Neuronal stem cell (in vitro differentiated cells): ENCODE data around the gene IGF1R.
A peak's percentile ranks its signal among the peaks of the same experiment; 100 is the strongest.

Experiments
- DNase-seq: peaks from one replicate; pipeline ENCODE4 v3.0.0-alpha.2; 2013; ENCODE audit warnings: low spot score
- H2AFZ ChIP-seq: one replicate; pipeline ENCODE4 v1.6.1; 2013; ENCODE audit warnings: mild to moderate bottlenecking, low read length, inconsistent platforms
- H2AK5ac ChIP-seq: 2 replicates; pipeline ENCODE4 v1.6.1; 2013; ENCODE audit warnings: low read depth, mild to moderate bottlenecking, inconsistent platforms, low read length, moderate library complexity, mixed read lengths
- H2BK120ac ChIP-seq: 2 replicates; pipeline ENCODE4 v1.6.1; 2013; ENCODE audit warnings: low read depth, mild to moderate bottlenecking, inconsistent platforms, low read length, moderate library complexity, mixed read lengths
- H2BK12ac ChIP-seq: one replicate; pipeline ENCODE4 v1.6.1; 2013; ENCODE audit warnings: low read length, inconsistent platforms
- H2BK15ac ChIP-seq: 2 replicates; pipeline ENCODE4 v1.6.1; 2013; ENCODE audit warnings: mild to moderate bottlenecking, low read length, inconsistent platforms, mixed read lengths
- H2BK5ac ChIP-seq: one replicate; pipeline ENCODE4 v1.6.1; 2013; ENCODE audit warnings: inconsistent platforms, mild to moderate bottlenecking, low read length, moderate library complexity
- H3K14ac ChIP-seq: one replicate; pipeline ENCODE4 v1.6.1; 2013; ENCODE audit warnings: low read length, inconsistent platforms
- H3K18ac ChIP-seq: 2 replicates; pipeline ENCODE4 v1.6.1; 2013; ENCODE audit warnings: low read length, inconsistent platforms
- H3K23ac ChIP-seq: 2 replicates; pipeline ENCODE4 v1.6.1; 2013; ENCODE audit warnings: low read depth, mild to moderate bottlenecking, mixed read lengths, low read length, inconsistent platforms; ENCODE audit not compliant: poor library complexity
- H3K27ac ChIP-seq: replicated peaks from 3 replicates; pipeline ENCODE4 v1.5.1; 2013; ENCODE audit warnings: low read length, inconsistent platforms
- H3K27me3 ChIP-seq, 3 experiments: 2 replicates each; pipeline ENCODE4 v1.6.1; 2013; ENCODE audit warnings: low read length in 3 of 3, mild to moderate bottlenecking in 2 of 3, inconsistent platforms in 1 of 3, low read depth in 1 of 3, mixed read lengths in 1 of 3, moderate library complexity in 1 of 3; ENCODE audit not compliant: control insufficient read depth in 3 of 3, insufficient read depth in 3 of 3
- H3K36me3 ChIP-seq, 2 donors: replicated peaks in 1 of 2; 2 replicates each; pipeline ENCODE4 v1.6.1; 2013; ENCODE audit warnings: low read length in 2 of 2; ENCODE audit not compliant: control insufficient read depth in 2 of 2, insufficient read depth in 2 of 2
- H3K4ac ChIP-seq: 2 replicates; pipeline ENCODE4 v1.6.1; 2013; ENCODE audit warnings: inconsistent platforms, mild to moderate bottlenecking, low read length, moderate library complexity
- H3K4me1 ChIP-seq, 2 donors: 1 replicate in 1 of 2; 2 replicates in 1 of 2; pipeline ENCODE4 v1.6.1; 2013; ENCODE audit warnings: low read length in 2 of 2, low read depth in 1 of 2; ENCODE audit not compliant: control insufficient read depth in 2 of 2, insufficient read depth in 1 of 2
- H3K4me2 ChIP-seq: one replicate; pipeline ENCODE4 v1.6.1; 2013; ENCODE audit warnings: mild to moderate bottlenecking, low read length, inconsistent platforms; ENCODE audit not compliant: insufficient read depth, poor library complexity, severe bottlenecking
- H3K4me3 ChIP-seq, 2 donors: 2 replicates each; pipeline ENCODE4 v1.5.1; 2013; ENCODE audit warnings: low read length in 2 of 2, mild to moderate bottlenecking in 2 of 2, inconsistent platforms in 1 of 2, moderate library complexity in 1 of 2
- H3K79me1 ChIP-seq: one replicate; pipeline ENCODE4 v1.6.1; 2013; ENCODE audit warnings: low read depth, mild to moderate bottlenecking, inconsistent platforms, low read length, moderate library complexity
- H3K9ac ChIP-seq: one replicate; pipeline ENCODE4 v1.6.1; 2013; ENCODE audit warnings: mild to moderate bottlenecking, low read depth, low read length, inconsistent platforms; ENCODE audit not compliant: poor library complexity
- H3K9me3 ChIP-seq, 2 donors: replicated peaks in 1 of 2; 2 replicates each; pipeline versions ENCODE3 to v1.6.1; 2013; ENCODE audit warnings: low read length in 2 of 2, mild to moderate bottlenecking in 2 of 2, inconsistent platforms in 1 of 2, low read depth in 1 of 2, mixed read lengths in 1 of 2, moderate library complexity in 1 of 2; ENCODE audit not compliant: control insufficient read depth in 2 of 2, insufficient read depth in 1 of 2
- H4K8ac ChIP-seq: one replicate; pipeline ENCODE4 v1.6.1; 2013; ENCODE audit warnings: low read depth, mild to moderate bottlenecking, inconsistent platforms, low read length, moderate library complexity
- H4K91ac ChIP-seq: one replicate; pipeline ENCODE4 v1.6.1; 2013; ENCODE audit warnings: low read length, low read depth, mild to moderate bottlenecking, inconsistent platforms; ENCODE audit not compliant: poor library complexity
- WGBS, 2 donors: extraction: QIAGEN DNeasy Blood & Tissue Kit; methylation state at CpG; one replicate each; pipeline ENCODE4 v1.1.7; 2013; ENCODE audit warnings: missing lambda C conversion rate in 2 of 2, mixed read lengths in 1 of 2; ENCODE audit not compliant: insufficient read length in 2 of 2, insufficient replicate concordance in 1 of 2; ENCODE audit errors: extremely low coverage in 2 of 2; 5-methylcytosine and 5-hydroxymethylcytosine counted together

Gene IGF1R

DNA sequence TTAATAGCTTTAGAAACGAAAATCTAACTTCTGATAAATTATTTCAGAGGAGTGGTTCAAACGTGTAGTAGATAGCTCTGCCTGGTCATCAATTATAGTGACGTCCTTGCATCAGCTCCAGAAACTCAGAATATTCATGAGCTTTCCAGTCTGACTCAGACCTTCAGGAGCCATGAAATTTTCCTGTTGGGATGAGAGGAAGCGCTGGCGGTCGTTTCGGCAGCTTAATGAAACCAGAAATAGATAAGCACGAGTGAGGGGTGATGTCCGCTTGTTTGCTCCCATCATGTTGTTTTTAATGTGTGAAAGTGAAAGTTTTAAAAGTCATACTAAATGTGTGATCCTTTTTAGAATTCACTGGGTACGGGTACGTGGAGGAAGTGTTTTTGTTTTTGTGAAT is 218.2 kb downstream of the IGF1R start:
- DNase-seq: no peak
- Histone ChIP-seq H4K8ac (no peak overlapping the region), H3K27ac (no peak overlapping the region), H2BK12ac (no peak overlapping the region), H2BK15ac (no peak overlapping the region), H3K79me1 (peaks cover 8% of the 10 kb centered on the region), H2AK5ac (no peak overlapping the region), H4K91ac (no peak overlapping the region), H3K4ac (no peak overlapping the region), H3K9ac (no peak overlapping the region), H3K23ac (no peak overlapping the region), H3K14ac (no peak overlapping the region), H3K36me3 (no peaks in the 10 kb centered on the region), H2AFZ (peak overlapping the region; percentile 2), H3K4me1 (peaks cover 5 to 8% of the 10 kb centered on the region in 2 donors), H3K4me2 (no peak overlapping the region), H2BK5ac (no peak overlapping the region), H3K18ac (no peak overlapping the region), H3K4me3 (peak overlapping the region in 1 of 2 donors; percentile 46), H3K9me3 (peaks cover 0 to 2% of the 10 kb centered on the region in 2 donors), H2BK120ac (no peak overlapping the region), H3K27me3 (no peaks in the 10 kb centered on the region)
- no CpG with 5 or more reads among the region's 11 CpGs for WGBS, 2 donors

GRCh38 chr15:98868564-98868963 is 220.2 kb downstream of the IGF1R start:
- H3K23ac ChIP-seq: no peak overlapping the region
- no peaks in the 10 kb centered on the region for H3K27me3 ChIP-seq
- H3K9ac ChIP-seq: no peak overlapping the region
- H3K4ac ChIP-seq: no peak overlapping the region
- H3K4me3 ChIP-seq: no peak overlapping the region
- H3K18ac ChIP-seq: no peak overlapping the region
- no peak overlapping the region for H4K8ac ChIP-seq
- no peak overlapping the region for H3K4me2 ChIP-seq
- DNase-seq: no peak
- H2AFZ ChIP-seq: no peak overlapping the region
- H2BK12ac ChIP-seq: no peak overlapping the region
- H4K91ac ChIP-seq: no peak overlapping the region
- no peak overlapping the region for H3K14ac ChIP-seq
- H3K36me3 ChIP-seq: no peaks in the 10 kb centered on the region
- H2BK5ac ChIP-seq: no peak overlapping the region
- H2AK5ac ChIP-seq: no peak overlapping the region
- H3K27ac ChIP-seq: no peak overlapping the region
- H2BK120ac ChIP-seq: no peak overlapping the region
- no CpG with 5 or more reads among the region's 6 CpGs for WGBS, 2 donors
- peaks cover 12 to 13% of the 10 kb centered on the region in 2 donors for H3K4me1 ChIP-seq
- H3K79me1 ChIP-seq: peaks cover 8% of the 10 kb centered on the region
- H2BK15ac ChIP-seq: no peak overlapping the region
- H3K9me3 ChIP-seq: peaks cover 0 to 2% of the 10 kb centered on the region in 2 donors

- H2BK5ac ChIP-seq: no peak overlapping the region
- no peak overlapping the region for H3K4me2 ChIP-seq
- H2AFZ ChIP-seq: no peak overlapping the region
- no peak overlapping the region for H3K18ac ChIP-seq
- no peak overlapping the region for H3K4me3 ChIP-seq
- H2BK12ac ChIP-seq: no peak overlapping the region
- peaks cover 7% of the 10 kb centered on the region for H3K79me1 ChIP-seq
- no peak overlapping the region for H2BK15ac ChIP-seq
- H2BK120ac ChIP-seq: no peak overlapping the region
- no peaks in the 10 kb centered on the region for H3K27me3 ChIP-seq
- H3K4me1 ChIP-seq: peaks cover 28 to 30% of the 10 kb centered on the region in 2 donors
- WGBS, 2 donors: no CpG with 5 or more reads among the region's 6 CpGs
- DNase-seq: no peak
- H3K14ac ChIP-seq: no peak overlapping the region
- H4K91ac ChIP-seq: no peak overlapping the region
- no peak overlapping the region for H3K27ac ChIP-seq
- peaks cover 0 to 2% of the 10 kb centered on the region in 2 donors for H3K9me3 ChIP-seq
- no peak overlapping the region for H3K23ac ChIP-seq
- no peak overlapping the region for H4K8ac ChIP-seq
- H3K4ac ChIP-seq: no peak overlapping the region
- no peak overlapping the region for H2AK5ac ChIP-seq
- H3K9ac ChIP-seq: no peak overlapping the region
- H3K36me3 ChIP-seq: no peaks in the 10 kb centered on the region
Observed at GRCh38 chr15:98870788-98871187, 222.4 kb downstream of the IGF1R start.

- no peak overlapping the region for H3K14ac ChIP-seq
- H3K18ac ChIP-seq: no peak overlapping the region
- no peak overlapping the region for H2BK12ac ChIP-seq
- peaks cover 0 to 2% of the 10 kb centered on the region in 2 donors for H3K9me3 ChIP-seq
- no peak overlapping the region for H2AK5ac ChIP-seq
- H4K8ac ChIP-seq: no peak overlapping the region
- H2BK120ac ChIP-seq: no peak overlapping the region
- no peaks in the 10 kb centered on the region for H3K36me3 ChIP-seq
- H3K79me1 ChIP-seq: peaks cover 7% of the 10 kb centered on the region
- H3K23ac ChIP-seq: no peak overlapping the region
- DNase-seq: no peak
- no peak overlapping the region for H2BK5ac ChIP-seq
- WGBS, 2 donors: no CpG with 5 or more reads among the region's 3 CpGs
- no peak overlapping the region for H2AFZ ChIP-seq
- no peak overlapping the region for H3K4me2 ChIP-seq
- no peak overlapping the region for H3K27ac ChIP-seq
- no peak overlapping the region for H2BK15ac ChIP-seq
- no peak overlapping the region for H3K9ac ChIP-seq
- H3K4me3 ChIP-seq: no peak overlapping the region
- no peak overlapping the region for H4K91ac ChIP-seq
- no peaks in the 10 kb centered on the region for H3K27me3 ChIP-seq
- H3K4ac ChIP-seq: no peak overlapping the region
- peaks cover 25% of the 10 kb centered on the region in 2 donors for H3K4me1 ChIP-seq
Observed at GRCh38 chr15:98872774-98873173, 224.4 kb downstream of the IGF1R start.
